CD1c-positive myeloid dendritic cell (primary cell): ENCODE measurements around the gene GPC3.

Source experiments
- DNase-seq: peaks from one replicate; pipeline ENCODE4 v3.0.0-alpha.2; 2016; ENCODE audit errors: extremely low spot score

Gene GPC3

GRCh38 chrX:133601116-133601515 is 384.3 kb downstream of the GPC3 start:
- no peak for DNase-seq

GRCh38 chrX:133600536-133600935 is 384.9 kb downstream of the GPC3 start:
- no peak for DNase-seq

GRCh38 chrX:133598601-133599335 is 386.6 kb downstream of the GPC3 start:
- DNase-seq, result peak; percentile 73

GRCh38 chrX:133594156-133594555 is 391.2 kb downstream of the GPC3 start:
- peak; percentile 31 for DNase-seq

- no peak for DNase-seq
These were observed 391.9 kb downstream of the GPC3 start for GRCh38 chrX:133593531-133593930.

GRCh38 chrX:133590703-133591505 is 394.5 kb downstream of the GPC3 start:
- no peak for DNase-seq

- no peak for DNase-seq
These were observed 396.6 kb downstream of the GPC3 start for GRCh38 chrX:133588827-133589226.

GRCh38 chrX:133587818-133588217 is 397.6 kb downstream of the GPC3 start:
- no peak for DNase-seq

- no peak for DNase-seq
These were observed 398.3 kb downstream of the GPC3 start for GRCh38 chrX:133587071-133587470.

GRCh38 chrX:133586443-133586842 is 399.0 kb downstream of the GPC3 start:
- no peak for DNase-seq

GRCh38 chrX:133583825-133584224 is 401.6 kb downstream of the GPC3 start:
- no peak for DNase-seq

GRCh38 chrX:133580625-133581024 is 404.8 kb downstream of the GPC3 start:
- DNase-seq, result no peak

GRCh38 chrX:133579631-133580030 is 405.8 kb downstream of the GPC3 start:
- peak; percentile 47 for DNase-seq

GRCh38 chrX:133576876-133577275 is 408.5 kb downstream of the GPC3 start:
- no peak for DNase-seq

- no peak for DNase-seq
These were observed 409.8 kb downstream of the GPC3 start for GRCh38 chrX:133575501-133576136.

- no peak for DNase-seq
These were observed 410.7 kb downstream of the GPC3 start for GRCh38 chrX:133574716-133575115.

GRCh38 chrX:133570549-133570948 is 414.8 kb downstream of the GPC3 start:
- DNase-seq, result no peak

GRCh38 chrX:133569217-133569616 is 416.2 kb downstream of the GPC3 start:
- DNase-seq, result no peak

- no peak for DNase-seq
These were observed 417.3 kb downstream of the GPC3 start for GRCh38 chrX:133568109-133568508.

GRCh38 chrX:133566876-133567275 is 418.5 kb downstream of the GPC3 start:
- DNase-seq, result no peak

GRCh38 chrX:133563705-133564104 is 421.7 kb downstream of the GPC3 start:
- no peak for DNase-seq

GRCh38 chrX:133561251-133561650 is 424.1 kb downstream of the GPC3 start:
- no peak for DNase-seq

- no peak for DNase-seq
These were observed 425.5 kb downstream of the GPC3 start for GRCh38 chrX:133559909-133560308.
